ENCODE results near the gene OTUB2.

OTUB2 gene

GRCh38 chr14:93997082-93997481 lies 29.1 kb upstream of the OTUB2 start, which contains the start of gene CCDC197:
Gene CCDC197 (plus strand): TSS chr14:93997301. CDS start chr14:93998132, 831 bp downstream.
- no peak for DNase-seq (ENCODE audit: low read depth)

- DNase-seq (ENCODE audit: low read depth) = no peak
Measured at GRCh38 chr14:93997916-93998870, 27.9 kb upstream of the OTUB2 start.

- DNase-seq (ENCODE audit: low read depth) = no peak
Measured at GRCh38 chr14:93998871-93999403, 27.2 kb upstream of the OTUB2 start.

GRCh38 chr14:93999573-93999972 lies 26.6 kb upstream of the OTUB2 start:
- DNase-seq (ENCODE audit: low read depth) = no peak

- no peak for DNase-seq (ENCODE audit: low read depth)
Measured at GRCh38 chr14:94000267-94000666, 25.9 kb upstream of the OTUB2 start.

GRCh38 chr14:94001016-94001415 lies 25.1 kb upstream of the OTUB2 start:
- DNase-seq (ENCODE audit: low read depth) = no peak

GRCh38 chr14:94001501-94002396 lies 24.4 kb upstream of the OTUB2 start:
- DNase-seq (ENCODE audit: low read depth) = peak; percentile 35

- DNase-seq (ENCODE audit: low read depth) = no peak
Measured at GRCh38 chr14:94003397-94003796, 22.7 kb upstream of the OTUB2 start.

GRCh38 chr14:94004015-94004414 lies 22.1 kb upstream of the OTUB2 start:
- no peak for DNase-seq (ENCODE audit: low read depth)

- DNase-seq (ENCODE audit: low read depth) = no peak
Measured at GRCh38 chr14:94005324-94006073, 20.6 kb upstream of the OTUB2 start.

GRCh38 chr14:94008234-94008633 lies 17.9 kb upstream of the OTUB2 start:
- DNase-seq (ENCODE audit: low read depth) = no peak

GRCh38 chr14:94009767-94010166 lies 16.4 kb upstream of the OTUB2 start:
- DNase-seq (ENCODE audit: low read depth) = no peak

- DNase-seq (ENCODE audit: low read depth) = no peak
Measured at GRCh38 chr14:94010625-94011024, 15.5 kb upstream of the OTUB2 start.

- DNase-seq (ENCODE audit: low read depth) = no peak
Measured at GRCh38 chr14:94011795-94012194, 14.3 kb upstream of the OTUB2 start.

GRCh38 chr14:94014382-94014781 lies 11.8 kb upstream of the OTUB2 start:
- no peak for DNase-seq (ENCODE audit: low read depth)

- DNase-seq (ENCODE audit: low read depth) = no peak
Measured at GRCh38 chr14:94015223-94015622, 10.9 kb upstream of the OTUB2 start.

- DNase-seq (ENCODE audit: low read depth) = no peak
Measured at GRCh38 chr14:94016446-94016976, 9.6 kb upstream of the OTUB2 start.

- no peak for DNase-seq (ENCODE audit: low read depth)
Measured at GRCh38 chr14:94018308-94018707, 7.8 kb upstream of the OTUB2 start.

GRCh38 chr14:94019329-94019728 lies 6.8 kb upstream of the OTUB2 start:
- no peak for DNase-seq (ENCODE audit: low read depth)

GRCh38 chr14:94020267-94020666 lies 5.9 kb upstream of the OTUB2 start:
- no peak for DNase-seq (ENCODE audit: low read depth)

- DNase-seq (ENCODE audit: low read depth) = no peak
Measured at GRCh38 chr14:94021001-94021400, 5.1 kb upstream of the OTUB2 start.

Measured in stimulated activated CD8-positive, alpha-beta memory T cell treated with anti-CD3 and anti-CD28 coated beads, Interleukin-15, amount 100 ng/mL, for 24 hours (primary cell).